GM21619 (cell line): ENCODE results near the gene YPEL1.
"Not testable (repeated sequence)": the region's sequence is repeated elsewhere in the genome, so short reads cannot be mapped to it uniquely, and the experiment has no call there.

ENCODE experiments used
- ATAC-seq: cut with Tn5 transposase; IDR thresholded peaks from one replicate; pipeline ENCODE4 v1.9.1; 2021; ENCODE audit not compliant: unreplicated experiment

YPEL1 gene

DNA sequence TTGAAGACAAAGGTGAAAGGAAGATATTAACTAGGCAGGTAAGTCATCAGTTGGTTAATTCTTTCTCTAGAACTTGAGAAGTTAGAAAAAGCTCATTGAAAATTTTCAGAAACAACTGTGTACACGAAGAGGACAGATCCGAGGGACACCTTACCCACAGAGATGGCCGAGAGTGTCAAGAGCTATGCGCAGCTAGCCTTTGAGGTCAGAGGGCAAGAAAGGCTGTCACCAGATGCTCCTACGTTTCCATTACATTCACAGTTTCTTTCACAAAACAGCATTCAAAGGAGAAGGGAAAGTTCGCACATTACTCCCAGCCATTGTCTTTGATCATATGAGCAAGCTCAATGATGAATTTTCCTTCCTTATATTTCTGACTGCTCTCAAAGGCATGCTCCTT lies 34.8 kb downstream of the YPEL1 start:
- no peak for ATAC-seq

DNA sequence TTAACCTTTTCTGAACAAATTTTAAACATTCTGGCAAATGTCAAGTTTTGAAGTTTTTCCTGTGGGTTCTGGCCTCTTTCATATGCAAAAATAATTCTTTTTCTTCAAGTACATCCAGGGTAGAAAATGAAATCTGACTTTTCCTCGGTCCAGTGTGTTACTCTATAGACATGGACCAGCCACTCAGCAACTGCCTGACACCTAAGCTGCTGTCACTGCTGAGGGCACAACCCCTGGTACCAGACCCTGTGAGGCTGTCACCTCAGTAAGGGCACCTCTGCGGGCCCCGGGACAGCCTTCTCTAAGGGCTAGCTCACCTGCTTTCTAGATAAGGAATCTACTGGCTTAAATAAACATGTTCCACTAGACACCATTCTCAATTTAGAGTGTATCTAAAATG lies 36.0 kb downstream of the YPEL1 start:
- no peak for ATAC-seq

DNA sequence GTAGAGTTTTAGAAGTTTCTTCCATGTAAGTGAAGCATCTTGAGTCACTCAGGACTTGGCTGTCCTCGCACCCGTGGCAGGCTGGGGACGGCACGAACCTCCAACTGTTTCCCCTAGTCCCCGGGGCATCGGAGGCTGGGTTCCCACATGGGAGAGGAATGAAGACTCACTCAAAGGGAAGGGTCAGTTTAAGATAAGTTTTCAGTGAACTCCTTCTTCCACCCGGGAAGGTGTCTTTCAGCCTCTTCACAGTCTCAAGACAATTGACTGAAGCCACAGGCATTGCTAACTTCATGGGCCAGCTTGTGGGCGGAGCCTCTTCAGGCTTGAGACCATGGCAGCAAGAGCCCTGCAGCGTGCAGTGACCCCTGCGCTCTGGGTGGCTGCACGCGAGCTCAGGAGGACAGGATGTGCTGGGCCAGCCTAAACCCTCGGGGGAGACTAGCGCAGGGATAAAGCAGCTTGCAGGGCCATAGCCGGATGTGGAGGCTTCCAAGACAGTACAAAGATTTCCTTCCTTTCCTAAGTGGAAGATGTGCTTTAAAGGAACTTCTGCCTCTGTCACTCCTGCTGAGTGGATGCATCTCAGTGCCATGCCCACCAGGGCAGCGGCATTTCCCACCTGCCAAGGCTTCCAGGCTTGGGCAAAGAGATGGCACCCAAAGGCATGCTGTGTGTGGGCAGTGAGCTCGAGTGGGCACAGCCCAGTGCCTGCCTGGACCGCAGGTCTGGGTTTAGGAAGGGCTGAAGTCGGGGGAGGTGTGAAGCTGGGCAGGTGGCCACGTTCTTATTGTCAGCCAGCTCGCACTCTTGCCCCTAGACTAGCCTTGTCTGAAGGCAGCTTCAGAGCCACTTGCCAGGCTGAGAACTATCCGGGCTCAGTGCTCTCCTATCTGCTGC lies 36.9 kb downstream of the YPEL1 start:
- ATAC-seq, result no peak

DNA sequence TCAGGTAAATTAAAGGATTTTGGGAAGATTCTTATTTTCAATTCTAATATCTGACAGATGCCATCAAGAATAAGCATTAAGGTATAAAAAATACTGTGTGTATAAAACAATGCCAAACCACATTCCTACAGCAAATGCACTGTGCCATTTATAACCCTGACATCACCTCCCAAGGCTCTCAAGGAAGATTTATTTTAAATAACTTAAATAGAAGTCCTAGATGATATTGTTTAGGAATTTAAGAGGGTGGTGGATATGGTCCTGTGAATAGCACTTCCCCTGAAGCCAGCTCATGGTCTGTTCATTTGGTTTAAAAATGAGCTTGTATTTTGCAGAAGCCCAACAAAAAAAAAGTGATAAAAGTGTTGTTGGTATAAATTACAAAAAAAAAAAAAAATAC lies 37.7 kb downstream of the YPEL1 start:
- no peak for ATAC-seq

DNA sequence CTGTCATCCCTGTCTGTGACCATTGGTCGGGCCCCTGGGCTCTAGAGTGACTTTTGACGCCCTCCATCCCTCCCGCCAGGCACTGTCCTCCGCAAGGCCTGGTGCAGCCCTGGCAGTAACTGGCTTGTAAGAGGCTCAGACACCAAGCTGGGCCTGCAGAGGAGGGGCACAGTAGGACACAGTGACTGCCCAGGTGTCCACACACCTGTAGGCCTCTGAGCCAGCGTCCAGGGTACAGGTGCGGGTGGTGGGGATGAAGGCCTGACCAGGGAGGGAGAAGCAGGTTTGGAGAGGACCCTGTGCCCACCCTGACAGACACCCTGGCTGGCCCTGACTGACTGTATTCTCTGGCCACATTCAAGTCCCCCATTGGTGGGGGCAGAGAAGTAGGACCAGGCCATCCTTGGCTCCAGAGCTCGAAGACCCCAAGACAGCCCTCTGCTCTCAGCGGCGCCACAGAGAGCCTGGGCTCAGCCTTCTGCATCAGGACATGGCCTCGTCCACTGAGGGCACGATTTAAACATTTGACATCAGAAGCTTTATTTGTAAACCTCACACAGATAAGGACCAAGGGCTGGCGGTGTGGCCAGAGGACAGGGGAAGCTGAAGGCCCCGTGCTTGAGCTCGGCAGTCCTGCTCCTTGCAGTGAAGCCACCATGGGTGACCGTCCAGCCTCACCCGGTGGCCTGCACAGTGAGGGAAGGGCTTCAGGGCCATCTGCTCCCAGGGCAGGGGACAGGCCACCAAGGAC lies 38.4 kb downstream of the YPEL1 start:
- no peak for ATAC-seq

DNA sequence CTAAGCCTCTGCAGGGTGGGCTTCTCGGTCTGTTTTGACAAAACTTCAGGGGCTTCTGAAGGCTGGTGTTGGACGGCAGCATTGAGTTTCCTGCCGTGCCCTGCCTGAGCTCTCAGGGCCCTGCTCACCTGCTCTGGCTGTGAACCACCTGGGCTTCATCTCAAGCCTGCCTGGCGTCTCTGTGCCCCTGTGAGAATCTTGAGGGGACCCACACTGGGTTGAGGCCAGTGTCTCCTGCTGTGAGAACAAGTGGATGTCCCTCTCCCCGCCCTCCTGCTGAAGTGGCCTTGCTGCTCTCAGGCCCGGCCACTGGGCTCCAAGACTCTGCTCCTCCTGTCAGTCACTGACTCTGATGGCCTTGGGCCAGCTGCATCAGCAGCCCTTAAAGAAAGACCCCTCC lies 39.5 kb downstream of the YPEL1 start:
- ATAC-seq, result no peak

DNA sequence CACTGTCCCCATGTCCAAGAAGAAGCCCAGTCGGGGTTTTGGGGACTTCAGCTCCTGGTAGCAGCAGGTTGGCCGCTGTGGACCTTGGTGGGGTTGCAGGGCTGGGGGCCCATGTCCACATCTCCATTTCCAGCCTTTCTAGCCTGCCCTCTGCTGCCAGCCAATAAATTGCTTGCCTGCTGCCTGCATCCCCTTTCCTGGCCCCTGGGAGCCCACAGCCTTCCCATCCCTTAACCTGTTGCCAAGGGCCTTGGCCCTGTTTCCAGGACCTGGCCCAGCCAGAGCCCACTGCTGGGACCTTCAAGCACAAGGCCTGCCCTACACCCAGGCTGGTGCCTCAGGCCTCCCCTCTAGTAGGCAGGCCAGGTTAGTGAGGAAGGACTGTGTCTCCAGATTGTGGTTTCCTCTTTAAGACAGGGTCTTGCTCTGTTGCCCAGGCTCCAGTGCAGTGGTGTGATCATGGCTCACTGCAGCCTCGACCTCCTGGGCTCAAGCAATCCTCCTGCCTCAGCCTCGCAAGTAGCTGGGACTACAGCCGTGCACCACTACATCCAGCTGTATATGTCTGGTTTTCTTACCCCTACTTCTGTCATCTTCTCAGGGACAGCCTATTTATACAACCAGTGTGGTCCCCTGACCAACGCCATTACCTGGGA lies 40.0 kb downstream of the YPEL1 start:
- ATAC-seq, result no peak

DNA sequence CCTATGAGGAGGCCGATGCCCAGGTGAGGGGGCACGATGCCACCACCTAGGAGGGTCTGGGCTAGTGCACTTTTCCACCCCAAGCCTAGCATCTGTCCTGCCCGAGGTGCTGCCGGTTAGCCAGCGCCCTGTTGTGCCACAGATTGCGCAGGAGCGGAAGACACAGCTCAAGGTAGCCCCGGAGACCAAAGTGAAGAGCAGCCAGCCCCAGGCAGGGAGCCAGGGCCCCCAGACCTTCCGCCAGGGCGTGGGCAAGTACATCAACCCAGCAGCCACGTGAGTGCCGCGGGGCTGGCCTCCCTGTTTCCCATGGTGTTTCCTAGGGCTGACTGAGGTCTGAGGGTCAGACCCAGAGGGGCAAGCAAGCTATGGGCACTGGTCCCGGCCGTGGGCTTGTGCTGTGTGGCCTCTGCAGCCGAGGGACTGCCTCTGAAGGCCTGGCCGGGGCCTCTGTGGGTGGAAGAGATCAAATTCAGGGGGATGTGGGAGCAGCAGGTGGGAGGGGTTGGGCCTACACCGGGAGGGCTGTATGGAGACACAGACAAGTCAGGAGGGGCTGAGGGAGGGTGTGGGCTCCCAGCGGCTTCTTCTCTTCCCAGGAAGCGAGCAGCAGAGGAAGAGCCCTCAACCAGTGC lies 40.7 kb downstream of the YPEL1 start:
- ATAC-seq, result no peak

DNA sequence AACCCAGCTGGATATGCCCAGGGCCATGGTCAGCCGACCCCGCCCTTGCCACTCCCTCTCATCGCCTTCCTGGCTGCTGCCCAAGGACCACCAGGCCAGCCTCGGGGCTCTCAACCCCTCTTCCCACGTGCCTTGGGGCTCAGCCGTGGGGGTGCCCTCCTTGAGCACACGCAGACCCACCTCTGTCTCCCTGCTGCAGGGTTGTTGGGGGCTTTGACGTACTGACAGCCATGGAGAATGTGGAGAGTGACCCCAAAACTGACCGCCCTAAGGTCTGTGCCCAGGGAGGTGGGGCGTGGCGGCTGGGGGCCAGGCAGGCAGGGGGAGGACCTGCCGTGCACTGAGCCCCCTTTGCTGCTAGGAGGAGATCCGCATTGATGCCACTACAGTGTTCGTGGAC lies 41.2 kb downstream of the YPEL1 start:
- no peak for ATAC-seq

DNA sequence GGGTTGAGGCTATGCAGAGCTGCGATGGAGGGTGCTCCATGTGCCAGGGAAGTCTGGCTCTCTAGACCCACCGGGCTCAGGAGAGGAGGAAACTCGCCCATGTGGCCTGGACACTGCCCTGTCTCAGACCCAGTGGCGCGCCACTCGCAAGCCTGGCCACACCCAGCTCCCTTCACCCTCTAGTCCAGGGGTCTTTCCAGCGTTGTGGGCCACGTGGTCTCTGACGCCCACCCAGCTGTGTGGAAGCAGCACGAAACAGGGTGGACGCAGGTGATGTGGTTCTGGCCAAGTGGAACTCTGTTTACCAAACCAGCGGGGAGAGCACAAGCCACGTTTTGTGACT lies 41.6 kb downstream of the YPEL1 start:
- ATAC-seq, result no peak

DNA sequence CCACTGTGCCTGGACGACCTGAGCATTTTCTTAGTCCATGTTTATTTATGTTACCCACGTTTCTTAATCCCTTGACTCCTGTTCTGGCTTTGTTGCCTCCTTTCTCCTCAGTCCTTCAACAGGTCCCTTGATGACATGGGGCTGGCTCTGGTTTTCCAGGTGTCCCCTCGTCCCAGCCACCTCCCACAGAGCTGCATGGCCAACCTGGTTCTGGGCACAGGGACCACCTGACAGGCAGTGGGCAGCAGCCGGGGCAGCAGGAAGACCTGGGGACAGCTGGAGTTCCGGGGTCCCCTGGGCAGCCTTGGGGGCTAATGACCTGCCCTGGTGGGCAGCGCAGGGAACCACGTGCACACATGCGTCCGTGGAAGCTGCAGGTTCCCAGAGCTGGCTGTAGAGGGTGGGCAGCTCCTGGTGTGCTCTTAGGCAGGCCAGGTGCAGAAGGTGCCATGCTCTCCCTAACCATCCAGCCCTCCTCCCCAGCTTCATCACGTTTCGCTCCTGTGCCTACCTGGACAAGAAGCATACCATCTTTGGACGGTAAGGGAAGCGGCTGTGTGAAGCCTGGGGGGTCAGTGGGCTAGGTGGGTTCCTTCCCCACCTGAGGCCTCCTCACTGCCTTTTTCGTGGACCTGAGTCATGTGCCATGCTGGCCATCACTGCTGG lies 42.1 kb downstream of the YPEL1 start:
- no peak for ATAC-seq

DNA sequence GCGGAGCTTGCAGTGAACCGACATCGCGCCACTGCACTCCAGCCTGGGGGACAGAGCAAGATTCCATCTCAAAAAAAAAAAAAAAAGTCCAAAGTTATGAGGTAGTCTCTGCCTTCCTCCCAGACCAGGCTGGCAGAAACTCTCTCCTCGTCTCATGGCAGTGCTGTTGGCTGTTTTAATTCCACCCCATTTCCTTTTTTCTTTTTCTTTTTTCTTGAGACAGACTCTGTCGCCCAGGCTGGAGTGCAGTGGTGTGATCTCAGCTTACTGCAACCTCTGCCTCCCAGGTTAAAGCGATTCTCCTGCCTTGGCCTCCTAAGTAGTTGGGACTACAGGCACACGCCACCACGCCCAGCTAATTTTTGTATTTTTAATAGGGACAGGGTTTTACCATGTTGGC lies 42.7 kb downstream of the YPEL1 start:
- not testable (repeated sequence) for ATAC-seq

DNA sequence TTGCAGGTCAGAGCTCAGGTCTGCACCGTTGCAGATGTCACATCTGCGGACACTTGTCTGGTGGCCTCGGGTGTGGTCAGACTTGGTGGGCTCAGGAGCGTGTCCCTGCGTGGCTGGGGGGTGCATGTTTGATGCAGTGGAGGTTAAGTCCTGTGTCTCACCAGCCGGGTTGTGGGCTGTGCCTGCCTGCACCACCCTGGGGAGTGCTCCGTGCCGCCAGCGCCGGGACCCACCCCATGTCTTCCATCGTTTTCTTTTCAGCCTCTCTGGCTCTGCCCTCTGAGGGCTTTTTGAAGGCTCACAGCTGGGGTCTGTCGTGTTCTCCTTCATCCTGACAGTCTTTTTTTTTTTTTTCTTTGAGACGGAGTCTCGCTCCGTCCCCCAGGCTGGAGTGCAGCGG lies 43.8 kb downstream of the YPEL1 start:
- no peak for ATAC-seq

DNA sequence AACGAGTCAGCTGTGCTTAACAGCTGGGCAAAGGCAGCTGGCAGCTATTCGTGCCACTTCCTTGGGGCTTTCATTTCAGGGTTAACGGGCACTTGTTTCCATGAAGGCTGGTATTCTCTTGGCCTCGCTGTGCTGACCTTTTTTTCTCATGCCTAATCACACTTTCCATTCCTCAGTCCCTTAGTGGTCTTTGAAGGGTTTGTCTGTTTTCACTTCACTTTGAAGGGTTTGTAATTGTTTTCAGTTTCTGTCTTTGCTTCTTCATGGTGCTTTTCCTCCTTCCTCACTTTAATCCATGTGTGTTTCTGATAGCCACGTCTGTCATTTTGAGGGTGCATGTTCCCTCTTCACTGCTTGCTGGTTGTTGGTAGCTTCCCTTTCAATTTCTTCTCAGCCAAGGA lies 45.2 kb downstream of the YPEL1 start:
- no peak for ATAC-seq

DNA sequence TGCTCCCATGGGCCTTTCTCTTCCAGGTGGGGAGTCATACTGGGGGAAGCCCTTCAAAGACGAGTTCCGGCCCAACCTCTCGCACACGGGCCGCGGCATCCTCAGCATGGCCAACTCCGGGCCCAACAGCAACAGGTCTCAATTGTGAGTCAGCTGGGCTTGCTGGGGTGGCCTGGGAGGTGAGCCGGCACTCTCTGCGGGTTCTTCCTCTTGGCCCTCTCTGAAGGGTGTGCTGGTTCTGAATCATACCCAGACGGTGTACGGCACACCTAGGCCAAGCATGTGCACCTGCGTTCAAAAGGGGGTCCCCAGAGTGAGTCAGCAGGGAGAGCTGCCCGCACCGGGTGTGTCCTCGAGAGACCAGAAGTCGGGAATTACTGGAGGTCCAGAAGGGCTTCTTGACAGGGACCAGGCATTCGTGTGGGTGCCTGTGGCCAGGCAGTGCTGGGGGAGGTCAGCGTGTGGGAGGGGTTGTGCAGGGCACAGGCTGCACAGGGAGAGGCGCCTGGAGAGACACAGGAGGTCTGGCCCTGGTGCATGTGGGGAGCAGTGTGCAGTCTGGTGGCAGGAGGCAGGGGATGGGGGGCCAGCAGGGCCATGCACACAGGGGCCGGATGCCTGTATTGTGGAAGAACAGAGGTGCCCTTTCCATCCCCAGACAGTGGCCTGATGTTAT lies 46.8 kb downstream of the YPEL1 start:
- ATAC-seq, result no peak

DNA sequence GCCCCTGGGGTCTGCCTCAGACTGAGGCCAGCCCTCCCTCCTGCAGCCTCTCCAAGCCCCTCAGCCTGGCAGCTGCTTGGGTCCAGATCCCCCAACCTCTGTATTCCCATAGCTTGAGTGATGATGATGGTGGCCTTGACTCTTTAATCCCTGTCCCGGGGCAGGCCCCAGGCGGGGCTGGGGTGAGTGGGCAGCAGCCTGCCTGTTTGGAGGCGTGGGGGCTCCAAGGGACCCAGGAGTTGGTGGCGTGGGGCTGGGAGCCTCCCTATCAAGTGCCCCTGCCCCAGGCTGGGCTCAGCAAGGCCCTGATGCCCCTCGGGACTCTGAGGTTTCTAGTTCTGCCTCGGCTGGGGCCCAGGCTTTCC lies 47.3 kb downstream of the YPEL1 start:
- ATAC-seq, result no peak

DNA sequence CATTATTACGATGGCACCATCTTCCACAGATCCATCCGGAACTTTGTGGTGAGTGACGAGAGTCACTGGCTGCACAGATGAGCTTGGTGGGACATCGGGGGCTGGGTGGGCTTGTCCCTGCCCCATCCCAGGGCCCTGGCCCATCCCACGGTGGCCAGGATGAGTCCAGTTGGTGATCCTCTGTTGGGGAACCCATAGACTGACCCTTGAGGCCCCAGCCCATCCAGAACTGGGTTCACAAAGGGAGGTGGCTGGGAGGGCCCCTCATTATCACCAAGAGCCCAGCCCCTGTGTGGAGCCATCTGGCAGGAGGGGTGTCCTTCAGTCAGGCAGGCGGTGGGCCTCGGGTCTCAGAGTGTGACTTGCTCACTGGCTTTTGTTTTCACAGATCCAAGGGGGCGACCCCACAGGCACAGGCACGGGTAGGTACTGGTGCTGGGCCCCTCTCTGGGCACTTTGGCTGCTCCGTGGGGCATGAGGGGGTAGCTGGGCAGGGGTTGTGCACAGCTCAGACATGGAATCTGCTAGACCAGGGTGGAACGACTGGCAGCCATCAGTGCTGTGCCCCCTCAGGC lies 47.8 kb downstream of the YPEL1 start:
- ATAC-seq, result no peak

DNA sequence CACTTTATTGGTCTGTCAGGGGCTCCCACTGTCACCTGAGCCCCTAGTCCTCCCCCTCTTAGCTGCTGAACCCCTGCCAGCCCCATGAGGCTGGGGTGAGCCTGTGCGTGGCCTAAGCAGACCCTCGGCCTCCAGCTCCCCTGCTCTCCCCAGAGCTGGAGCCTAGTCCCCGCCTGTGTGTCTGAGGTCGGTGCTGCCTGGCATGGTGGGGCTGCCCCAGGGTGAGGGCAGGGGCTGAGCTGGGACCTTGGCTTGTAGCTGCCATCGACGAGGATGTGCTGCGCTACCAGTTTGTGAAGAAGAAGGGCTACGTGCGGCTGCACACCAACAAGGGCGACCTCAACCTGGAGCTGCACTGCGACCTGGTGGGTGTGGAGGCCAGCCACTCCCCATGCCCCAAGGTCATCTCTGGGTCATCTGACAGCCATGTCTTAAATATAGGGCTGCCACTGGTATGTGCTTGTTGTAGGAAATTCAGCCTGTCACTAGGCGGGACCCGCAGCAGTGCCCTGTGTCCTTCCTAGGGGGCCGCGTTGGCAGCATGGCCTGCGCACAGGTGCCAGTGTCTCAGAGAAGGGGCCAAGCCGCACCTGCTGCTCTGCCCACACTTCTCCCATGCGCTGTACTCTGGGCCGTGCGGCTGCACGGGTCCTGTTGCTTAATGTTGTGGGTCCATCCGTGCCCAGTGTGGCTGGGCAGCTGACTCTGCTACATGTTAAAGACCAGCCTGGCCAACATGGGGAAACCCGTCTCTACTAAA lies 48.8 kb downstream of the YPEL1 start:
- ATAC-seq, result no peak

DNA sequence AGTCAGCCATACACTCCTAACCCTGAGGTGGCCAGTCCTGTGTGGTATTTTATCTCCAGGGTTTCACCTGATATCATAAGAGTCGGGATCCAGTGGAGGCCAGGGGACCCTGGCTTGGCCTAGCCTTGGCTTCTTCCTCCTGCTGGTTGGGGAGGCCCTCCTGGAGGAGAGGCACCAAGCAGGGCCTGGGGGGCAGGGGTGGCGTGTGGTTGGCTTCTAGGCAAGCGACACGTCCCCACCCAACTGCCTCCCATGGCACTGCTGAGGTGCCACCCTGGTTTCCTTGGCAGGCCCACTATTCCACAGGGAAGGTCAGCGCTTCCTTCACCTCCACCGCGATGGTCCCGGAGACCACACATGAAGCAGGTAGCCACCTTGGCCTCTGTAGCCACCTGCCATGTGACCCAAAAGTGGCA lies 49.4 kb downstream of the YPEL1 start:
- no peak for ATAC-seq

DNA sequence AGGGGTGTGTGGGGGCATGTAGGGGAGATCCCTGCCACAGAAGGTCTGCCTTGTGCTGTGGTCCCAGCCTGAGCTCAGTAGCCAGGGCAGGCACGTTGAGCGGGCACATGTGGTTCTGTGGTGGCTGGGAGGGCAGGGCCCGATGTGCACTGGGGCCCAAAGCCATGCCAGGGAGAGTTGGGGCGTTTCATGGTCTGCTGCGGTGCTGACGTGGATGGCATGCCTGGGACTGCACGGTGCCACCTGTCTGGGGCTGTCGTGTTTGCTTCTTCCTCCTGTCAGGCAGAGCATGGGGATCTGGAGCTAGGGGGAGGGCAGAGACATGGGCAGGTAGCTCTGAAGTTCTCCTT lies 50.5 kb downstream of the YPEL1 start:
- ATAC-seq, result no peak
